NCI-H69 (cell line): ENCODE results near the gene RERE.
"Not testable (repeated sequence)": the region's sequence is repeated elsewhere in the genome, so short reads cannot be mapped to it uniquely, and the experiment has no call there.

Source experiments
- DNase-seq: peaks from one replicate; lab custom pipeline; 2025; lab: John Stamatoyannopoulos, UW

RERE gene

DNA sequence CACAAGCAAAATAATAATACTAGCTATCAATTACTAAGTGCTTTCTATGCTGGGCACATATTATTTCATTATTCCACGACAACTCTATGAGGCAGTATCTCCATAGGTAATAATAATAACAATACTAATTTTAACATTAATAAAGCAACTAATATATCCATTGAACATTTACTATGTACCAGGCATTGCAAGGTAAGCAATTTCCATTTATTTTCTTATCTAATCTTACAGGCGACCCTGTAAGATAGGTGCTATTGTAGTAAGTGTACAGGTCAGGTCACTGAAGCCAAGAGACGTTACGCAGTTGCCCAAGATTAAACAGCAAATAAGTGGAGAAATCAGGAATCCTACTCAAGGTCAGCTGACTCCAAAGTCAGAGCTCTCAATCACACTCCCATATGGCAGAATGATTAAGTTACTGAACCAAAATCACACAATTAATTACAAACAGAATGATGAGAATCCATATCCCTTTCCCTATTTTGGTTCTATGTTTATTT, 301.1 kb downstream of the RERE start:
- no peak for DNase-seq

DNA sequence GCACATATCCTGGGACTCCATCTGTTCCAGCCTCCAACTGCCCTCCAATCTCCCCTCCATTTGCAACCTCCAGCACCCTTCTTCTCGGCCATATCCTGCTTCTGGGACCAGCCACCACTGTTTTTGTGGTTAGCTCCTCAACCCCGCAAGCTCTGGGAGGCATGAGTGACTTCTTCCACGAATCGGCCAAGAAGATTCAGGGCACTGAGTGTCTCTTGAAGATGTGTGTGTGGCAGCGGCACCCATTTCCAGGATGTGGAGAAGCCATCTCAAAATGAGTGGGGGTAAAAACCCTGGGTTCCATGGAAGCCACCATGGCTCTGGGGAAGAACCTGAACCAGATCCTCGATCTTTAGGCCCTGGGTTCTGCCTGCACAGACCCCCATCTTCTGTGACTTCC, 304.9 kb downstream of the RERE start:
- no peak for DNase-seq

DNA sequence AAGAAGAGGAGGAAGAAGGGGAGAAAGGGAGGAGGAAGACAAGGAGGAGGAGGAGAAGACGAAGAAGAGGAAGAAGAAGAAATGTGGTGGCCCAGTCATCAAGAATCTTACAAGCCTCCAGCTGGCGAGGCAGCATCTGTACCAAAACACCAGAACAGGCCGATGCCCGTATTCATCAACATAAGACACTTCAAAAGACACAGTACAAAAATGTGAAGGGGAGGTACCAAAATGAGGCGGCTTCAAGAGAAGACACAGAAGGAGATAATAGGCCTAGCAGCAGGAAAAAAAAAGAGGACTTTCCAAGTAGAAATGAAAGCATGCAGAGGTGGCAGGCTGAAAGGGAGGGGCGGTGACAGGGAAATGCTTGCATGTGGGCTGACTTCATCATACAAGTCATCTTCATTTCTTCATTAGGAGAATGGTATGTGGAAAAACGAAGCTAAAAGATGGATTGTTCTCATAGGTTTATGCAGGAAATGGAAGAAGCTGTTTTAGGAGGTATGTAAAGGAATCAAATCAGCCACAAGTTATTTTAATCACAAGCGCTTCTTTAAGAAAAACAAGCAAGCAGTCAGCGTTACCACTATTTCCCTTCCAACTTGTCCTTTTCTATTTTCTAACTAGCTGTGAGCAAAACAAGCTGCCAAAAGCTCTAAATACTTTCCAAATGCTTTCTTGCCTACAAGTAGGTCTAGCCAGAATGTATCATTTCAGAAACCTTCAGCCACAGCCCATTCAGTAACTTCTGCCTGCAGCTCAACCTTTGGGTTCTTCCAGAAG, 307.2 kb downstream of the RERE start:
- no peak for DNase-seq

DNA sequence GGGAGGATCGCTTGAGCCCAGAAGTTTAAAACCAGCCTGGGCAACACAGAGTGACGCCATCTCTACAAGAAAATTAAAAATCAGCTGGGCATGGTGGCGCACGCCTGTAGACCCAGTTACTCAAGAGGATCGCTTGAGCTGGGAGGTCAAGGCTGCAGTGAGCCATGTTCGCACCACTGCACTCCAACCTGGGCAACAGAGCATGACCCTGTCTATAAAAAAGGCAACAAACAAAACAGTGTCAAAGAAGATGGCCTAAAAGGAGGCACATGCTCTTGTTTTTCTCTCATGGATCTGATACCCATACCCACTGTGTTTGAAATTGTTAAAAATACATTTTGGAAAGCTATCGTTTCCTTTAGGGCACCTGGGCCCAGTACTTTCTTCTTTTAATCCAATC, 307.9 kb downstream of the RERE start:
- DNase-seq: no peak

DNA sequence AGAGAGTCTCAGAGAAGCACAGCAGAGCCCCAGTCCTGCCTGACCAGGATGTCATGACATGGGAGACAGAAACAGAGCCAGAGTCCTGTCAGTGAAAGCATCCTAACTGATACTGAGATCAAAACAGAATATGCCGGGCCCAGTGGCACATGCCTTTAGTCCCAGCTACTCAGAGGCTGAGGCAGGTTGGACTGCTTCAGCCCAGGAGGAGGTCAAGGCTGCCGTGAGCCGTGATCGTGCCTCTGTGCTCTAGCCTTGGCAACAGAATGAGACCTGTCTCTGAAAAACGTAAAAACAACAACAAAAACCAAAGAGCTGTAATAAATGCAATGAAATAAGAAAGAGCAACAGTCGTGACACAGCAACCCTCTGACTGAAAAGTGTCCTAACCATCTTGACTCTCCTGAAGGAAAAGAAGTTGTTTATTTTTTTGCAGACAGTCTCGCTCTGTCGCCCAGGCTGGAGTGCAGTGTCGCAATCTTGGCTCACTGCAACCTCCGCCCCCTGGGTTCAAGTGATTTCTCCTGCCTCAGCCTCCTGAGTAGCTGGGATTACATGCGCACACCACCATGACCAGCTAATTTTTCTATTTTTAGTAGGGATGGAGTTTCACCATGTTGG, 310.3 kb downstream of the RERE start:
- DNase-seq: no peak

DNA sequence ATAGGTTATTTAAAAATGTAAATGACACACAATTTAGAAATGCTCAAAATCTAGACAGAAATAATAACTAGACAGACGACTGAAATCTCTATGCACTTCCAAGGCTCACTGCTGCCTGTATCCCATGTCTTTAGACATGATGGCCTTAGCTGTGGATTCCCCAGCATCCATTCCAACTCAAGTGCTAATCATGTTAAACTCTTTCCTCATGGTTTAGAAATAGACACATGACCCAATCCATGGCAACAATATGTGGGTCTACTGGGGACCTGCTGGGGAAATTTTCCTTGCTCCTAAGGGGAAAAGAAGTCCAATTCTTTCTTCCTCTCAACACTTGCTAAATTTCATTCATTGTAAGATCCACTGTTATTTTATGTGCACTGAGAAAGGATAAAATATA, 311.0 kb downstream of the RERE start:
- DNase-seq: no peak

DNA sequence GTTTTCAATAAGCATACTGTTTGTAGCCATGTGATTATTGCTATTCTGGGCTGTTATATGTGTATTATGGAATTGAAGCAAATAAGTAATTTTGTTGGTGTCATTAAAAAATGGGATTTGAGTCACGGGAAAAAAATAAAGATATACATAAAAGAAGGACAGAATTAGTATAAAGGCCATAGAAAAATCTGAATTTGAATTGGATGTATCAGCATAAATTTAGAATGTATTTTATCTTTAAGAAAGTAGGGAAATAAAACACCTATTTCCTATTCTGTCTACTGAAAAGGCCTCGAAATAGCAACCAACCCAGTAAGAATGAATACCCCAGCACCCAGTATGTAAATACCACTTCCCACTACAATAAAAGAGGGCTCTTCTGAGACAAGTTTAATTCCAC, 313.6 kb downstream of the RERE start:
- no peak for DNase-seq

DNA sequence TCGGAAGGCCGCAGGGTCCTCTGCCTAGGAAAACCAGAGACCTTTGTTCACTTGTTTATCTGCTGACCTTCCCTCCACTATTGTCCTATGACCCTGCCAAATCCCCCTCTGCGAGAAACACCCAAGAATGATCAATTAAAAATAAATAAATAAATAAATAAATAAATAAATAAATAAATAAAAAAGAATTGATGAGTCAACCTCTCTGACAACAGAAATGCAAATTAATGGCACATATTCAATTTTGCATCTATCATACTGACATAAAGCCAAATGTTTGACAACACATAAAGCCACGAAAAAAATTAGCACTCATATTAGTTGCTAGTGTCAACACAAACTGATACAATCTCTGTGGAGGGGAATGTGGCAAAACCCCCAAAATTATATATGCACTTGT, 314.5 kb downstream of the RERE start:
- not testable (repeated sequence) for DNase-seq

DNA sequence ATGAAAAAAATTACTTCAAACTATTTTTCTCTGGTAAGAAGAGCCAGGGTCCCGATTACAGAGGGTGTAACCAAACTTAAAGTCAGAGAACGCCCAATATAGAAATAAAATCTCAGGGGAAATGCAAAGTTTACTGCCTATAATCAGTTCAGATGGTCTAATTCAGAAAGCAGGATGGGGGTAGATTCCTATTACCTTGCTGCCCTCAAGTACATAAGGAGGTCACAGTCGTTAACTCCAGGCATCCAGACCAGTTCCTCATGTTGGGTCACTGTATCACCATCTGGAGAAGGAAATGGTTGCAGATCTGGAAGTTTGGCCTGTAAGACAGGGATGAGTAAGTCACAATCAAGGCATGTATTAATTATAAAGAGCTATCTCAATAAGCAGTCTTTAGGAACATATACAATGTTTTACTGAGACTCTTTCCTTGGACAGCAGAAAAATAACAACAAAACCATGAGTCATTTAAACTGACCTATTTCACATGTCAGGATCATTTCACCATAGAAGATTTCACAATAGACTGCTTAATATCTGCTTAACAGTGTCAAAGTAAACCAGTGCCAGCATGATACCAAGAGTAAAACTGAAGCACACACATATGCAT, 320.1 kb downstream of the RERE start:
- no peak for DNase-seq

DNA sequence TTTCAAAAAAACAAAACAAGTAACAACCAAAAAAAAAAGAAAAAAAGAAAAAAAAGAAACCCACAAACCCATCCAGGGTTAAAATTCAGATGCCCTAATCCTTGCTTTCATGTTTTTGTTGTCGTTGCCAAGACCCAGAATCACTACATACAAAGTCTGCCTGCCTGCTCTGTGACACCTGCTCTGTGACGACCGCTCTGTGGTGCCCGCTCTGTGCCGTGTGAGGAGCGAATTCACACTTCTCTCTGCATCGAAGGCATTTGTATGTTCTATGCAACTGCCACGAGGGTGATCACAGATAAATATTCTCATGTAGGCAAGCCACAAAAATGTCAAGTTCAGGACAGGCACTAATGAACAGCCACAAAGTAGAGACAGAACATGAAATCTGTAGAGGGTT, 321.0 kb downstream of the RERE start:
- DNase-seq: no peak

DNA sequence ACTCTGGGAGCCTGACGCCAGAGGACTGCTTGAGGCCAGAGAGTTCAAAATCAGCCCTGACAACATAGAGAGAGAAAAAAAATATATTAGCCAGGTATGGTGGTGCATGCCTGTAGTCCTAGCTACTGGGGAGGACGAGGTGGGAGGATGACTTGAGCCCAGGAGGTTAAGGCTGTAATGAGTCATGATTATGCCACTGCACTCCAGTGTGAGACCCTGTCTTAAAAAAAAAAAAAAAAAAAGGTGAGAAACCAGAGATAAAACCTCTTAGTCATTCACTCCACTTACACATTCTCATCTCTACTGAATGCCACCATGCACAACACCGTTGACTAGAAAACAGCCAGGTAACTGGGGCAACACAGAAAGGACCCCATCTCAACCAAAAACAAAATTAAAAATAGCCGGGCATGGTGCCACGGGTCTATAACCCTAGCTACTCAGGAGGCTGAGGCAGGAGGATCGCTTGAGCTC, 321.5 kb downstream of the RERE start:
- DNase-seq: no peak

DNA sequence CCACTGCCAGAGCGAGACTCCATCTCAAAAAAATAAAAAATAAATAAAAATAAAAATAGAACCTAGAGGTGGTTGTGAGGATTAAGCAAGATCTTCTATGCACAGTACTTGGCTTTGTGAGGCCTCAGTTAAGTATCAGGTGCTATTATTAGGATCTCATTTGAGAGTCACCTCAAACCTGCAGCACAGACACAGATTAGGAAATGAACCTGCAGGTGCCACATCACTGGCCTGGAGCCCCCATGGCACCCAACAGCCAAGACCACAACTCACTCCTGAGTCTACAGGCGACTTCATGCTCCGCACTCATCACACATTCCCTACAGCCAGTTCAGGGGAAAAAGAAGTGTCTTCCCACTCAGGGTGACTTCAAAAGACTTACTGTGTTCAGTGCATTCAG, 322.8 kb downstream of the RERE start:
- no peak for DNase-seq

DNA sequence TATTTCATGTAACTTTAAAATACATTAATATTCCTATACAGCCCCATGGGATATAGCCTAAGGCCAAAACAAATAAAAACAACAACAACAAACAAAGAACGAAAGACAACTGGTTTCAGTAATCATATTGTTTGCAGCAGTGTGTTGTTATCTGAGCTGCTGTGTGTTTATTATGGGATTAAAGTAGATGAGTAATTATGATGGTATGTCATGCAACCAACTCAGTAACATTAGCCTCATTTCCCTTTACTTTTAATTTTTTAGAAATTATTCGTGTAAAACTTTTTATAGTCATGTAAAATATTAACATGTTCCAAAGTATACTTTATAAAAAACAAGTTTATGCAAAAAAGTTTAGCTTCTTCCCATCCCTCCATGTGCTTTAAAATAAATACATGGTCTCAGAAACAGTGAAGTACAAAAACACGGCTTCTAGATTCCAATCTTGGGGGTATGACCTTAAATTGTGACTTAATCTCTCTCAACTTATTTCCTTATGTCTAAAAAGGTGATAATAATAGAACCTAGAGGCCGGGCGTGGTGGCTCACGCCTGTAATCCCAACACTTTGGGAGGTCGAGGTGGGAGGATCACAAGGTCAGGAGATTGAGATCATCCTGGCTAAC, 323.4 kb downstream of the RERE start:
- DNase-seq: no peak

DNA sequence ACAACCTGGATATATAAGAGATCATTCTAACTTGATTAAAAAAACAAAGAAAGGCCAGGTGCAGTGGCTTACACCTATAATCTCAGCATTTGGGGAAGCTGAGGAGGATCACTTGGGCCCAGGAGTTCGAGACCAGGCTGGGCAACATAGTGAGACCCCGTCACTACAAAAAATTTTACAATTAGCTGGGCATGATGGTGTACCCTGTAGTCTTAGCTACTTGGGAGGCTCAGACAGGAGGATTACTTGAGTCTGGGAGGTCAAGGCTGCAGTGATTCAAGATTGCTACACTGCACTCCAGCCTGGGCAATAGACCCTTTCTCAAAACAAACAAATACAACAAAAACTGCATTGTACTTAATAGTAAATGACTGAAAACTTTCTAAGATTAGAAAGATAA, 330.2 kb downstream of the RERE start:
- no peak for DNase-seq

DNA sequence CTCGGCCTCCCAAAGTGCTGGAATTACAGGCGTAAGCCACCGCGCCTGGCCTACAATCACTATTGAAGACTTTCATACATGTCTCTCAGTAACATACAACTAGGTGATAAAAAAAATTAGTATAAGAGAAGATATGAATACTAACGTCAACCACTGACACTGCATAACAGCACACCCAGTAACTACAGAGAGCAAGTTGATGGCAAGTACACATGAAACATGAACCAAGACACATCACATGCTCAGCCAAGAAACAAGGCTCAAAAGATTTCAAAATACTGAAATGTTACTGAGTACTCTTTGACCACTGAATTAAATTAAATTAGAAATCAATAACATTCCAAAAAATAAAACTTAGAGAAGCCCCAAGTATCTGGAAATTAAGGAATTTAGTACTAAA, 331.4 kb downstream of the RERE start:
- DNase-seq: no peak

DNA sequence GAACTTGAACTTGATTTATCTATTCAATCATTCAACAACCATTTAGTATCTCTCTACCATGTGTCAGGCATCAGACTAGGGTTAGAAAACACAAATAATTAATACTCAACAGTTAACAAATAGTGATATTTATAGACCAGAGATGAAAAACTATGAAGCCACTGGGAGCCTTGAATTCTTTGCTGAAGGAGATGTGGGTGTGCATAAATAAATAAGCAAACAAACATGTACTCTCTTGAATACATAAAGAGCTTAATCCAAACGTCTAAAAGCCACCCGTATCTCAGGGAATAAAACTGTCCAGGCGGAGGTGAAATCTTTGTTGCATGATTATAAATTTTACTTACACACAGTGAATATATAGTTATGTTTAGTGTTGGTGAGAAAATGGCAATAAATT, 333.9 kb downstream of the RERE start:
- no peak for DNase-seq

DNA sequence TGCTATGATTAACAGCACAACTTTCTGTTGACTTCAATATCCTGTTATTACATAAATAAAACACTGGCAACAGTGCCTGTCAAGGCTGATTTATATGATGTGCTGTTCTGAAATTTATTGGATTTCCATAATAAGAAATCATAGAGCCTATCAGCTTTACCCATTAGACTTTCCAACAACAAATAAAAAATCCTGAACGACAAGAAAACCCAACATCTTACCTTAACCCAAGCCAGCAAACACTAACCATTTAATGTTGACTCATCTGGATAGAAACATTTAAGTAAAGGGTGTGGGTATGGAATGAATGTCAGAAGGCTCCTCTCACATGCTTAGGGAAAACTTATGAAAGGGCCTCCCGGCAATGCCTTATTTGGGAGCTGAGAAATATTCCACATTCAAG, 334.5 kb downstream of the RERE start:
- no peak for DNase-seq

DNA sequence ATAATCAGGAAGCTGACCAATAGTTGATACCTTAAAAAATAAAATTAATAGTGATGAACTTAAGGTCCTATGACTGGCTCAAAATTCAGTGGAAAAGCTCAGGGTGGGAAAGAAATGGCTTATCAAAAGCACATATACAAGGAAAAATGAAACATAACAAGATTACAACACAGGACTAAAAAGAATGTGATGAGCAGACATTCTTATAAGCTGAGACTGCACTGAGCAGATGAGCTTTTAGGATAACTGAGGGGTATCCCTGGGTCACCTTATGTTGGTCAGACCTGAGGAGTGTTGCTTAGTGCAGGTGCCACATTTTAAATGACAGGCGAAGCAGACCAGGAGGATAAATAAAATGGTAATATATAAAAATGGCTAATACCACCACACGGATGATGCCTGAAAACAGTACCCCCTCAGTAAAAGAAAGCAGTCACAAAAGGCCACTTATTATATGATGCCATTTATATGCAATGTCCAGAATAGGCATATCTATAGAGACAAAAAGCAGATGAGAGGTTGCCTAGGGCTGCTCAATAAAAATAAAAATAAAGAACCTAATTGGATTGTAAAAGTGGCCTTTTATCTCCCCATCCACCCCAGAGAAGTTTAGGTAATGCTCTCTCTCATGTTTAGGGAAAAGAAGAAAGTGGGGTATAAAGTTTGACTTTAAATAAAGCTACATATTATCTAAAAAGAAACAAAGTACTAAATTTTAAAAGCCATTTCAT, 335.6 kb downstream of the RERE start:
- no peak for DNase-seq

DNA sequence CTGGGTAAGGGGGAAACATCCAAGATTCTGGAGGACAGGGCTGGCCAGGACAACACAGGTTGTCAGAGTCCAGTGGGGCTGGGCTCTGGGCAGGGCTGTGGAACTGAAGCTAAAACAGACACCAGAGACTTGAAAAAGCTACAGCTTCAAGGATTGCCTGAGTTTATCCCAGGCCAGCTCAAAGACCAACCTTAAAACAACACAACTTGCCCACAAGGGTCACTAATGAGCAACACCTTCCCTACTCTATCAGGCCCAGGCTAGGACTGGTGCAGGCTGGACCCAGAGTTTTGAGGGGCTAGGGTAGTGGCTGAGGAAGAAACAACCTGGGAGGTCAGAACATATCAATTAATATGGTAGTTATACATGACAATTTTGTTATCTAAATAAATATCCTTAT, 338.9 kb downstream of the RERE start:
- DNase-seq: no peak

DNA sequence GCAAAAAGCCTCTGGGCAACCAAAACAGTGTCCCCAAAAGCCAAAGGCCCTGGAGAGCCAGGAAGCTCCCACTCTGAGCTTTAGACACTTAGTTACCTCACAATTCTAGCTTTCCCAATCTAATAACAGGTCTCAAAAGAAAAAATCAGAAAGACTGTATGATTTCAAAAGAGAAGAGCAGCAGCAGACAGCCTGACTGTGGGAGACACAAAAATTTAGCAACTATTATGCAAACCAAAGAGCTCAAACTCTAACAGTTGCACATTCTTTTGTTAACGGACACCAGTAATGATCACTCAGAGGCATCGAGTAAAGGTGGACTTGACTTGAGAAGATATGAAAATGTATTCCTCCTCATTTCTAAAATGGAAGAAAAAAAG, 339.5 kb downstream of the RERE start:
- DNase-seq: no peak

DNA sequence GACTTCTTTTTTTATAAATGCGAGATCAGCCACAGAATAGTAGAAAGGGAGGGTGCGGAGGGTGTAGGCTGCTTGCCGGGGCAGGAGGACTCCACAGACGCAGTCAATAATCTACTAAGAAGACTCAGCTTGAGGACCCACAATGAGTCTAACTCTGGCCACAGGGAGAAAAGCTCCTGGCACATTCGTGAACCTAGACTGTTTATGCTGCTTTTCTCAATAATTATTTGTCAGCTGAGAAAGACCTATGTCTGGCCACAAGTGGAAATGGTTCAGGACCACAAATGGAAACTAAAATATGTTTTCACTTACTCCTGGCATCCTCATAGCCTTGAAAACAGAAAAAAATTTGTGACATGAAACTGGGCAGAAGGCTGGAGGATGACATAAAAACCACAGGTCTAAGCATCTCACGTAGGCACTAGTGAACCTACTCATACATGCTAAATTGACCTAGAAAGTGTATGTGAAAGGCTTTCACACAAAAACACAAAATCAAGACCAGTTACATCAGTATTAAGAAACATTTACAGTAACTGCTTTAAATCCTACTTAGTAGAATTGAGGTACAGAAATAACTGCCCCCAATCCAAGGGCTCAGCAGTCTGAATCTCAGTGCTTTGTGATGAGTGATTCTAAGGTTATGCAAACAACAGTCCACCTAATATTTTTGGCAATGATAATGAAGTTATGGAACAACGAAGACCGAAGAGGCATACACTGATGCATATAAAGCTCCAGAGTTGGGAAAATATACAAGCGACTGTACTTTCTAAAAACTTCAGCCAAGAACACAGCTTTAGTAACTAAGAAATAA, 340.1 kb downstream of the RERE start:
- no peak for DNase-seq
